Lower leg skin (tissue), 4 donors: ENCODE data around the gene RGL3. TPM values are rescaled to one million over a fixed set of nuclear protein-coding genes. Genes with fewer than 3 reads are reported as not detected.

Source experiments
- DNase-seq, 2 donors: peaks; one replicate each; pipeline ENCODE4 v3.0.0-alpha.2; 2019; ENCODE audit warnings: low spot score in 2 of 2
- H3K4me3 ChIP-seq: fragments of 200-600 bp; sonication (generic); 2 replicates; pipeline ENCODE4 v1.5.1; 2017; ENCODE audit warnings: mild to moderate bottlenecking, low read depth; ENCODE audit not compliant: poor library complexity, severe bottlenecking
- CTCF ChIP-seq, 3 donors: fragments of 450-650 bp; IDR thresholded peaks; one replicate each; pipeline ENCODE4 v1.5.1; 2016; ENCODE audit warnings: antibody characterized with exemption in 3 of 3, mild to moderate bottlenecking in 3 of 3, moderate library complexity in 2 of 3
- POLR2A ChIP-seq, 2 donors: fragments of 450-650 bp; IDR thresholded peaks; one replicate each; pipeline ENCODE4 v1.6.1; 2016 to 2017; ENCODE audit warnings: antibody characterized with exemption in 2 of 2, mild to moderate bottlenecking in 1 of 2, moderate library complexity in 1 of 2
- WGBS, 2 donors: methylation state at CpG; one replicate each; pipeline ENCODE4 v1.1.5; 2018; 5-methylcytosine and 5-hydroxymethylcytosine counted together
- intact Hi-C: fragments of 100-400 bp; cut with DNase I; formaldehyde crosslinking; loops from one replicate; pipeline ENCODE4 v1.15.0; 2023; ENCODE audit warnings: low total_unique reads
- total RNA-seq, 4 donors: library from RNA; depleted of rRNA; stranded (reverse); fragments of >200 nt; gene quantifications; one replicate each; pipeline ENCODE4 v1.1.0, GENCODE V29; 2016

Gene RGL3
- total RNA-seq, 4 donors from 2014 or later: 0.17 to 6.3 (median 1.6) TPM

GRCh38 chr19:11423164-11423790, 4.2 kb upstream of the RGL3 start:
- no peak for DNase-seq
- H3K4me3 ChIP-seq: no peak overlapping the region
- 33 to 34% methylated on average over 27 of the region's 27 CpGs for WGBS, 2 donors
- TF ChIP-seq CTCF (IDR thresholded peaks at IDR 0.05) (no peak), POLR2A (IDR thresholded peaks at IDR 0.05) (no peak)
- intact Hi-C loops: no loop called here

DNA sequence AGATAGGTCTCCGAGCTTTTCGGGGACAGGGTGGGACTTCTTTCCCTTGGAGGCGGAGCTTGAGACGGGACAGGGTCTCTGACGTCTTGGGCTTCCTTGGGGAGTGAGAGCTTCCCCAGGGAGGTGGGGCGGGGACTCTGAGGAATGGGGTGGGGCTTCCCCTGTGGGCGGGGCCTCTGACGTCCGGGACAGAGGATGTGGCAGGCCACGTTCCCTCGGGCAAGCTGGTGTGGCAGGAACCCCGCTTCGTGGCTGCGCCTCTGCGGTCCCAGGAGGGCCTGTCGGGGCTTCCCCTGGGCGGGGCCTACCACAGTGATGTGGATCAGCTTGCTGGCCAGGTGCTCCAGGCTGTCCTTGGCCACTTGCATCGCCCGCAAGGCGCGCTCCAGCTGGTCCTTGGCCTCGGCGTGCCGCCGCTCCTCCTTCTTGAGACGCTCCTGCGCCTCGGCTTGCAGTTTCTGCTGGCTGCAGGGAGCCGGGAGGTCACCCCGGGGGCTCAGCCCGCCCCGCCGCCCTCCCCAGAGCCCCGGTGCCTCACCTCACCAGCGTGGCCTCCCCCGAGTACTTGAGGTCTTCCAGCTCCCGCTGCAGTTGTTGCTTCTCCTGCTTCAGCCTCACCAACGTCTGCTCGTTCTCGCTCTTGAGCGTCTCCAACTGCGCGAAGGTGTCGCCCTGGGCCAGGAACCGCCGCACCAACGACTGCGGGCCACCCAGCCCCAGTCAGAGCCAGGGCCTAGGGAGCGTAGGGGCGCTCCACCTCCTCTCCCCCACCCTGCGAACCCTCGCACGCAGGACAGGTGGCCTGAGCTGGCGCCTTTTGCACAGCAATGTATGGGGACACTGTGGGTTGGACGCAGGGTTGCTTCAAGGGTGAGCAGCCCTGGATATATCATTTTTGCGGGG, 3.3 kb upstream of the RGL3 start:
- H3K4me3 ChIP-seq: no peak overlapping the region
- DNase-seq: peak; percentile 85 to 96
- intact Hi-C loops: no loop called here

GRCh38 chr19:11421371-11422098, 2.4 kb upstream of the RGL3 start:
- DNase-seq: no peak
- H3K4me3 ChIP-seq: no peak overlapping the region
- no peak for TF ChIP-seq POLR2A (IDR thresholded peaks at IDR 0.05)
- TF ChIP-seq CTCF (IDR thresholded peaks at IDR 0.05): no peak
- 9 to 16% methylated on average over 26 to 36 of the region's 36 CpGs for WGBS, 2 donors
- intact Hi-C loops: no loop called here

More for the DNA sequence above, 3.3 kb upstream of the RGL3 start:
- WGBS, 2 donors: 5 to 8% methylated on average over 35 to 48 of the region's 56 CpGs
- TF ChIP-seq POLR2A (IDR thresholded peaks at IDR 0.05) (no peak), CTCF (IDR thresholded peaks at IDR 0.05) (no peak)

- WGBS, 2 donors: 10 to 11% methylated on average over 41 to 46 of the region's 46 CpGs
- DNase-seq: peak in 1 of 2 donors; percentile 93
- intact Hi-C loops: no loop called here
- no peak overlapping the region for H3K4me3 ChIP-seq
- TF ChIP-seq CTCF (IDR thresholded peaks at IDR 0.05) (no peak), POLR2A (IDR thresholded peaks at IDR 0.05) (no peak)
These were observed 1.6 kb upstream of the RGL3 start for GRCh38 chr19:11420429-11421370.

- intact Hi-C loops: no loop called here
- TF ChIP-seq POLR2A (IDR thresholded peaks at IDR 0.05): no peak
- no peak for TF ChIP-seq CTCF (IDR thresholded peaks at IDR 0.05)
- no peak for DNase-seq
- H3K4me3 ChIP-seq: no peak overlapping the region
- 14 to 15% methylated on average over 15 to 16 of the region's 16 CpGs for WGBS, 2 donors
These were observed 993 bp downstream of the RGL3 start for GRCh38 chr19:11418094-11418548.
